Fibroblast of mammary gland (primary cell): ENCODE measurements around the gene KCNMA1.

Source experiments
- DNase-seq: peaks from one replicate; pipeline ENCODE4 v3.0.0-alpha.2; 2010; ENCODE audit warnings: low read depth
- H3K4me3 ChIP-seq: 2 replicates; pipeline ENCODE4 v1.5.1; 2011; ENCODE audit warnings: low read depth, mild to moderate bottlenecking, low read length, moderate library complexity; ENCODE audit not compliant: control insufficient read depth
- TF ChIP-seq, protein P1 (sequence below): conservative IDR thresholded peaks from 2 replicates; pipeline ENCODE4 v1.5.1; 2011; ENCODE audit warnings: low read depth, low read length, inconsistent platforms; ENCODE audit not compliant: control insufficient read depth, insufficient read depth

Gene KCNMA1

DNA sequence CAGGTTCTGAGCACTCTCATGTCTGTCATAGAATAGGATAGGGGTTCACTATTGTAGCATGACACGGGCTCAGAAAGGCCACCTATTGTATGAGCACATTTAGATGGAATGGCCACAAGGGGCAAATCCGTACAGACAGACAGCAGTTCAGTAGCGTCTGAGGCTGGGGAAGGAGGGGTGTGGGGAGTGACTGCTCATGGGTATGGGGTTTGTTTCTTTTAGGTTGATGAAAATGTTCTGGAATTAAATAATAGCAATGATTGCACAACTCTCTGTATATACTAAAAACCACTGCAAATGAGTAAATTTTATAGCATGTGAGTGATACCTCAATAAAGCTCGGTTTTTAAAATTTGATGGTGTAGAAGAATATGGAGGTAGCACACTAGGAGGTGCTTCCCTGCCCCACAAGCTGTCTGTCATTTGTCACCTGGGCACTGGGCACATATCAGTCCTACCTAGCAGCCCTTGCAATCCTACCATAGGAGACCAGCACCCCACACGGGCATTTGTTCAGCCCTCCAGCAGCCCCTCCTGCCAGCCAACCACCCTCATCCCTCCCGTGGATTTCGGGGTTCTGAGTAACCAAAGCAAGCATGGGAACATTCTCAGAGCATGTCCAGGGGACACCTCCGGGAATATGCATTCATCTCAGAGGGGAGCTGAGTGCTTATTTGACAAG is 35.2 kb downstream of the KCNMA1 start:
- no peak overlapping the region for H3K4me3 ChIP-seq
- TF ChIP-seq, protein P1, sequence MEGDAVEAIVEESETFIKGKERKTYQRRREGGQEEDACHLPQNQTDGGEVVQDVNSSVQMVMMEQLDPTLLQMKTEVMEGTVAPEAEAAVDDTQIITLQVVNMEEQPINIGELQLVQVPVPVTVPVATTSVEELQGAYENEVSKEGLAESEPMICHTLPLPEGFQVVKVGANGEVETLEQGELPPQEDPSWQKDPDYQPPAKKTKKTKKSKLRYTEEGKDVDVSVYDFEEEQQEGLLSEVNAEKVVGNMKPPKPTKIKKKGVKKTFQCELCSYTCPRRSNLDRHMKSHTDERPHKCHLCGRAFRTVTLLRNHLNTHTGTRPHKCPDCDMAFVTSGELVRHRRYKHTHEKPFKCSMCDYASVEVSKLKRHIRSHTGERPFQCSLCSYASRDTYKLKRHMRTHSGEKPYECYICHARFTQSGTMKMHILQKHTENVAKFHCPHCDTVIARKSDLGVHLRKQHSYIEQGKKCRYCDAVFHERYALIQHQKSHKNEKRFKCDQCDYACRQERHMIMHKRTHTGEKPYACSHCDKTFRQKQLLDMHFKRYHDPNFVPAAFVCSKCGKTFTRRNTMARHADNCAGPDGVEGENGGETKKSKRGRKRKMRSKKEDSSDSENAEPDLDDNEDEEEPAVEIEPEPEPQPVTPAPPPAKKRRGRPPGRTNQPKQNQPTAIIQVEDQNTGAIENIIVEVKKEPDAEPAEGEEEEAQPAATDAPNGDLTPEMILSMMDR: peak; percentile 17
- DNase-seq: peak; percentile 59

DNA sequence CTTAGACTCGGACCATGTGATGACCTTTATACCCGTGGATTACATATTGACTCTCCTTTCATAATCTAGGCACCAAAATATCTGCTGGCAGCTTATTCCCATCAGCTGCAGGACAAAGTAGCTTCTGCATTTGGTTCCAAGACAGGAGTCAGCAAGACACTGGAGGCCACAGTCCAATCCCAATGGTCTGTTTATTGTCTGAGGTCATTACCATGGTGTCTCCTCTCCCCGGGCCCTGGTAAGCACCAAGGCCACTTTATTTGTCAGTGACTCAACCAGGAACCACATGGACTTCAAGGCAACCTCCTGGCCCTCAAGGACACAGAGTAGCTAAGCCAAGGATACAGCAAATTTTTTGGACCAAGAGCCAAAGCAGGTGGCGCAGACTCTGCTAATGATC is 36.1 kb downstream of the KCNMA1 start:
- H3K4me3 ChIP-seq: no peak overlapping the region
- no peak for DNase-seq
- TF ChIP-seq, protein P1: no peak

DNA sequence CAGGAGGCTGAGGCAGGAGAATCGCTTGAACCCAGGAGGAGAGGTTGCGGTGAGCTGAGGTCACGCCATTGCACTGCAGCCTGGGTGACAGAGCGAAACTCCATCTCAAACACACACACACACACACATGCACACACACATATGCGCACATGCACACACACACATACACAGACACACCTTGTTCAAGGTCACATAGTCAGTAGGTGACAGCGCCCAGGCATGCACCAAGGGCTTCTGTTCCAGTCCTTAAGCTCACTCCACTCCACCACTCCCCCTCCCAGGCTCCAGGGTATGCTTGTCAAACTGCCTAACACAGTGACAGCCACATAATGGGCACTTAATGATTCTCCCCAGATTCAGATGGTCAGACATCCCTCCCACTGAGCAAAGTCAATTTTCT is 37.0 kb downstream of the KCNMA1 start:
- TF ChIP-seq, protein P1: no peak
- no peak for DNase-seq
- H3K4me3 ChIP-seq: no peak overlapping the region

DNA sequence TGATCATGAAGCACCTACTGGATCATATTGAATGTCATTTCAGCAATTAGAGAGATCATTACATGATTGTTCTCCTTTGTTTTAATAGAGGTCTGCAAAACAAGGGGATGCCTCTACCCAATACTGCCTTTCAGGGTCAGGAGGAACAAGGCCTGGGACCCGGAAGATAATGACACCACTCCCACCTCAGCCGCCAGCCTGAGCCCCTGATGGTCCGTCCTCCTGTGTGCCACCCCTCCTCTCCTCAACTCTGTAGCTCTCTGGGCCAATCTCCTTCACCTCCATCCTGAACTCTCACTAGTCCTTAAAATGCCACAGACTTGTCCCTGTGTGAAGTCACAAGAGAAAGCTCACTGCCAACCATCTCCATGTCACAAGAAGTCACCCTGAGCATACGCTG is 38.0 kb downstream of the KCNMA1 start:
- TF ChIP-seq, protein P1: no peak
- H3K4me3 ChIP-seq: no peak overlapping the region
- DNase-seq: no peak

DNA sequence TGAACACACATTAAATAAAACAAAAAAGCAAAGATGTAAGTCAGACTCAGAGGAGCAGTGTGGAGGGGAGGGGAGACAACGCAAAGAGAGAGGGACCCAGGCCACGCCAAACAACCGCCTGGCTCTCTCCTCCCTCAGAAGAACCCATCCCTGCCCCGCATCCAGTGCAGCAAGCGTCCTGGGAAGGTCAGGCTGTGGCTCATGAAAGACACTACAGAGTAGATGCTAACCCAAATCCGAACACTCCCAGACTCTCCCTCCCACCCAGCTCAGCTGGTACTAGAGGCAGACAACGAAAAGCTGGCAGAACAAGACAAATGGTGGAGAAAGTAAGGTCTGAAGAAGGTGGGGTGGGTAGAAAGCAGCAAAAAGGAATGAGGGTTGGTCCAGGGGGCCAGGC is 39.0 kb downstream of the KCNMA1 start:
- no peak for DNase-seq
- TF ChIP-seq, protein P1: no peak
- H3K4me3 ChIP-seq: no peak overlapping the region

DNA sequence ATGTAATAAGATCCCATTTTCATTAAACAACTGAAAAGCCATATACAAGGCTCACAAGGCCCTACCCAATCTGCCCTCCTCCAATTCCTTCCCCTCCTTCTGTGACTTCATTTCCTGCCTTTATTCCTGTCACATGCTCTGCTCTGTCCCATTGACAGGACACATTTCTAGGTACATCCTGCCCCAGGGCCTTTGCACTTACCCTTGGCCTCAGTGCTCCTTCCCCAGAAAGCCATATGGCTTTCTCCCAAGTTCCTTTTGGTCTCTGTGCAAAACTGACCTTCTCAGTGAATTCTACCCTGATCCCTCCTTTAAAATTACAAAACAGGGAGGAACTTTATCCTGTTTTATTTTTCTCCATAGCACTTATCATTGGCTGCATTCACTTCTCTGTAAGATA is 40.0 kb downstream of the KCNMA1 start:
- TF ChIP-seq, protein P1: no peak
- DNase-seq: no peak
- no peak overlapping the region for H3K4me3 ChIP-seq

DNA sequence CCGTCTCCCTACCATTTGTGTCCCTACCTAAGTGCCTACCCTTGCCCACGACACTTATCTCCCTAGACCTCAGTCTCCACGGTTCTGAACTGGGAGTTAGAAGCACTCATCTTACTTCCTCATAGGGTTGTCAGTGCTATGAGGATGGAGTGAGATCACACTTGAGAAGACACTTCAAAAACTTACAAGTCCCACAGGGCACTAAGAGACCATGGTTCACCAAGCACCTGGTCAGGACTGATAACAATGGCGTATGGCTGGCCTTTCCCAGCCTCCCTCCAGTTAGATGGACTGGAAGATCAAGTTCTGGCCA is 43.2 kb downstream of the KCNMA1 start:
- no peak overlapping the region for H3K4me3 ChIP-seq
- DNase-seq: no peak
- TF ChIP-seq, protein P1: no peak
